GM12892 (cell line): ENCODE data around the gene SNX24.
A peak's percentile ranks its signal among the peaks of the same experiment; 100 is the strongest.

ENCODE experiments used
- DNase-seq: peaks from one replicate; pipeline ENCODE4 v3.0.0; 2011; ENCODE audit not compliant: insufficient read length
- FAIRE-seq: peaks from 2 replicates; lab custom pipeline; 2011; peaks lifted over from hg19 to GRCh38; lab: Jason Lieb, UNC
- POLR2A ChIP-seq: IDR thresholded peaks from 2 replicates; pipeline ENCODE4 v1.6.1; 2011; ENCODE audit warnings: low read depth, low read length, control low read depth
- POLR2AphosphoS5 ChIP-seq: IDR thresholded peaks from 2 replicates; pipeline ENCODE4 v1.6.1; 2011; ENCODE audit warnings: low read depth, low read length, control low read depth
- TAF1 ChIP-seq: IDR thresholded peaks from 2 replicates; pipeline ENCODE4 v1.6.1; 2011; ENCODE audit warnings: low read depth, mild to moderate bottlenecking, control low read depth, low read length, borderline replicate concordance

The SNX24 gene

DNA sequence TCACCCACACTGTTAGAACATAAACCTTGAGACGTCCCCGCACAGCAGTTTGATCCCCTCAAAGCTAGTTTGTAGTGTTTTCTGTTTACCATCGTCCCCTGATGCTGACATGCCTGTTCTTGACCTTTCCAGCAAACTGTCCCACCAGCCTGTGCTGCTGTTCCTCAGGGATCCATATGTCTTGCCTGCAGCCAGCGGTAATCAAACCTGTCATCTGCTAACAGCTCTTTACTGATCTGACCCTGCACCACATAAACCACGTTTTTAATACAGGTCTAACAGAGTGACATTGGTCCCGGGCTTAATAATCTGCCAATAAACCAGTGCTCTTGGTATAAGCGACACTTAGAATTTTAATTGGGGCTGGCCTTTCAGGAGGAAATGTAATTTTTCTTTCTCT is 156.4 kb downstream of the SNX24 start:
- no peak for DNase-seq
- FAIRE-seq: no peak
- TF ChIP-seq POLR2A (no peak), TAF1 (no peak), POLR2AphosphoS5 (no peak)

DNA sequence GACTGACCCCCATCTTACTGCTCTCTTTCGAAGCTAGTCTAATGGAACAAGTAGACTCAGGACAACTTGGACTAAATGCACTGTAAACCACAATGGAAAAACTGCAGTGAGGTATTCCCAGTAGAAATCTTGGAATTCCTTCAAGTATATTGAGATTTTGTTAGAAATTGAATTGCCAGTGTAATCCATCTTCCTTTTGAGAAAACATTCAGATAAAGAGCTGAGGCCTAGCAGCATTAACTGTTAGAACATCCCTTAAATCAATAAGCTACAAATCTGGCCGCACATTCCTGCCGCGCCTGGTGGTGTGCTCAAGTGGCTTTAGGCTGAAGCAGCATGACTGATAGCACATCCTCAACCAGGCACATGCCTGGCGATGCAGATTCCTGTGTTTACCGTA is 161.8 kb downstream of the SNX24 start:
- FAIRE-seq (no peak), DNase-seq (no peak)
- TF ChIP-seq POLR2A (no peak), TAF1 (no peak), POLR2AphosphoS5 (no peak)

DNA sequence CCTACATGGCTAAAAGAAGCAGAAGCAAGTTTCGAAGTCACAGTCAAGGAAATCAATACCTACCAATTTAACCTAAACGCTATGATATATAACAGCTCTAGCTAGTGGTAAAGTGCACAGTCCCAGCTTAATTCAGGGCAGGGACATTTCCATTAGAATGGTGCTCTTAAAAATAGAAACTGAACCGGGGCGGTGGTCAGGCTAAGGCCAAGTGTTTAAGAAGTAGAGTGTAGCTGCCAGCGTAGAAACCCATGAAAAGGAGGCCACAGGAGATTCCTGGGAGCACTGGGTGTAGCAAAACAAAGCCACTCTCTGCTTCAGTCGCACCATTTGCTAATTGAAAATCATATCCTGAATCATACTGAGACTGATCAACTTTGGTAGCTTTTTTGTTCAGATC is 162.3 kb downstream of the SNX24 start:
- FAIRE-seq: no peak
- no peak for DNase-seq
- TF ChIP-seq TAF1 (no peak), POLR2AphosphoS5 (no peak), POLR2A (no peak)

DNA sequence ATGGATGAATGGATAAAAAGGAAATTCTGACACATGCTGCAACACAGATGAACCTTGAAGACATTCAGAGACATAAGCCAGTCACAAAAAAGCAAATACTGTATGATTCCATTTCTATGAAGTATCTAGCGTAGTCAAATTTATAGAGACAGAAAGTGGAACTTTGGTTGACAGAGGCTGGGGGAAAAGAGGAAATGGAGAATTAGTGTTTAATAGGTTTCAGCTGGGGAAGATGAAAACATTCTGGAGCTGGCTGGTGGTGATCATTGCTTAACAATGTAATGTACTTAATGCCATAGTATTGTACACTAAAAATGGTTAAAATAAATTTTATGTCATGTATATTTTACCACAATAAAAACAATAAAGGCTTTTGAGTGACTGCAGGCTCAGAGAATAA is 166.9 kb downstream of the SNX24 start:
- TF ChIP-seq POLR2AphosphoS5: no peak
- no peak for TF ChIP-seq POLR2A
- TF ChIP-seq TAF1: no peak
- FAIRE-seq (no peak), DNase-seq (no peak)

DNA sequence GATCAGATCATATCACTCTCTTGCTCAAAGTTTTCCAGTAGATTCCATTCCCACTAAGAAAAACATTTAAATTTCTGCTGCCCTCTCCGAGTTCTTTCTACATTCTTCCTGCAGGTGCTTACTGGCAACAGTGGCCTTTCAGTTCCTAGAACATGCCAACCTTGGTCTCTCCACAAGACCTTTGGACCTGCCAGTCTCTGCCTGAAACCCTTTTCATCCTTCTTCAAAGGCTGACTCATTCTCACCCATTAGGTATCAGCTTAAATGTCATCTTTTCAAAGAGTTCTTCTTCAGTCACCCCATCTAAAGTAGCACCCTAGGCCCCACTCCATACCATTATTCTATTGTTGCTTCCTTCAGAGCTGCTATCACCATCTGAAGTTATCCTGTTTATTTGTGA is 169.3 kb downstream of the SNX24 start:
- no peak for DNase-seq
- TF ChIP-seq TAF1: no peak
- no peak for TF ChIP-seq POLR2AphosphoS5
- no peak for FAIRE-seq

DNA sequence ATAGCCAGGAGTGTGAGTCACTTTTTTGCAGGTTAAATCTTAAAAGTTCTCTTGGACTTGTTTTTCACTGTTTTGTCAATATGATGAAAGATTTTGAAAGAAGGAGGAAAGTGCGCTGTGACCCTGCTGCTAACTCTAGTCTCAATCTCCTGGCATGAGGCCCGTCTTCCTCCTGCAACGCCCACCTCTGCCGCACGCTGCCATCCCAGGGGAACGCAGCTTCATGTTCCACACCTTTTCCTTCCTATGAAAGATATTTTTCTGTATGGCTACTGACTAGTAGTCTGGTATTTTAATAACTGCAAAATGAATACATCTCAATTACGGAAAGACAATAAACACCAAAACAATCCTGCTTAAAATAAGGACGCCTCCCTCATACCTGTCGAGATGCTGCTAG is 182.8 kb downstream of the SNX24 start:
- TF ChIP-seq POLR2A (no peak), POLR2AphosphoS5 (no peak), TAF1 (no peak)
- no peak for FAIRE-seq
- DNase-seq: no peak

DNA sequence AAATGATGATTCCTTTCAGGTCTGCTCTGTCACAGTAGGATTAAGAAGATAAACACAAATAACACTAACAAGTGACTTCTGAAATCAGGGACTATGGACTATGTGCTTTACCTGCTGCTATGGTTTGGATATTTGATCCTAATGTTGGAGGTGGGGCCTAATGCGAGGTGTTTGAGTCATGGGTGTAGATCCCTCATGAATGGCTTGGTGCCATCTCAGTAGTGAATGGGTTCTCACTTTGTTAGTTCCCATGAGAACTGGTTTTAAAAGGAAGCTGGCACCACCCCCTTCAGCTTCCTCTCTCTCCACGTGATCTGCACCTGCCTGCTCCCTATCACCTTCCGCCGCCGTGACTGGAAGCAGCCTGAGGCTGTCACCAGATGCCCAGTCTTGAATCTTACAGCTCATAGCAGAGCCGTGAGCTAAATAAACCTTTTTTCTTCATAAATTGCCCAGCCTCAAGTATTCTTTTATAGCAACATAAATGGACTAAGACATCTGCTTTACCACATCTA is 187.8 kb downstream of the SNX24 start:
- DNase-seq (no peak), FAIRE-seq (no peak)
- no peak for TF ChIP-seq POLR2A
- TF ChIP-seq TAF1: no peak
- no peak for TF ChIP-seq POLR2AphosphoS5

DNA sequence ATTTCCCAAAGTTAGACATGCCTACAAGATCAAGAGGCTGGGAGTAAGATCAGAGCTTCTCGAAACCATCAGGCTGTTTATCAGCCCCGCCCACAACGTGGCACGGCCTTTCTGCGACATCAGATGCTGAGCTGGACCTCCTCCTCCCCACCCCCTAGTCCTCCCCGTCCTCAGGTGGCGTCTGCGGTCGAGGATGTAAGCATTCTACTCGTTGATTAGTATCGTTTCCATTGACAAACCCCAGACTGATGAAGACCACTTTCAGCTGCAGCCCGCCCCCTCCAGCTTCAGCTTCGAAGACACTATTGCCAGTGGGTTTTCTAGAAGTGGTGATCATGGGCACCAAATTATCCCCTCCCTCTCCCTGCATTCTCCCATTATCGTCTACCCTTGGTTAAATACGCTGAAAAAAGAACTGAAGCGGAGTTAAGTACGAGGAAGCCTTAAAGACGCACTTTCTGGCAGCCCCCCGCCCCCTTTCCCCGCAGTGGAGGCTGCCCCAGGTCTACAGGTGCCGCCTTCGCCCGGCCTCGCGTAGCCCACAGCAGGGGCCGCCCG is 190.0 kb downstream of the SNX24 start:
- TF ChIP-seq POLR2A: no peak
- TF ChIP-seq POLR2AphosphoS5: no peak
- TF ChIP-seq TAF1: no peak
- no peak for FAIRE-seq

DNA sequence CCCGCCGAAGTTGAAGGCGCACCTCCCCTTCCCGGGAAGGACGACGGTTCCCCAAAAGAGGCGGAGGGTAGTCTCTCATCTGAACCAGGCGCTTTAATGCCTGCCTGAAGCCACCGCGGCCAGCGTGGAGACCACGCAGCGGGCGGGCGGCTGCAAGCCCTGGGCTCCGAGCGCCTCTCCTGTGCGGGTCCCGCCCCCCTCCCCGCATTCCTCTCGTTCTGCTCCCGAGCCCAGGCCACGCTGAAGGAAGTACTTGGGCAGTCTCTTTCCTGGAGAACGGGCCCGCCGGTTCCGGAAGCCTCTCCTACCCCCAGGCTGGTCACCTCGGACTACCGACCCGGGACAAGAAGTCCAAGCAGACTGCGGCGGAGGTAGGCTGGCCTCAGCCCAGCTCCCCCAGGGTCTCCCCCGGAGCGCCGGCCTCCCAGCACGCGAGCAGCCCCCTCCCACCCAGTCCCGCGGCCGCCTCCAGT is 190.5 kb downstream of the SNX24 start:
- DNase-seq (peak; percentile 18), FAIRE-seq (no peak)
- no peak for TF ChIP-seq POLR2A
- TF ChIP-seq TAF1: no peak
- no peak for TF ChIP-seq POLR2AphosphoS5

More for the DNA sequence above, 190.0 kb downstream of the SNX24 start:
- DNase-seq: no peak

DNA sequence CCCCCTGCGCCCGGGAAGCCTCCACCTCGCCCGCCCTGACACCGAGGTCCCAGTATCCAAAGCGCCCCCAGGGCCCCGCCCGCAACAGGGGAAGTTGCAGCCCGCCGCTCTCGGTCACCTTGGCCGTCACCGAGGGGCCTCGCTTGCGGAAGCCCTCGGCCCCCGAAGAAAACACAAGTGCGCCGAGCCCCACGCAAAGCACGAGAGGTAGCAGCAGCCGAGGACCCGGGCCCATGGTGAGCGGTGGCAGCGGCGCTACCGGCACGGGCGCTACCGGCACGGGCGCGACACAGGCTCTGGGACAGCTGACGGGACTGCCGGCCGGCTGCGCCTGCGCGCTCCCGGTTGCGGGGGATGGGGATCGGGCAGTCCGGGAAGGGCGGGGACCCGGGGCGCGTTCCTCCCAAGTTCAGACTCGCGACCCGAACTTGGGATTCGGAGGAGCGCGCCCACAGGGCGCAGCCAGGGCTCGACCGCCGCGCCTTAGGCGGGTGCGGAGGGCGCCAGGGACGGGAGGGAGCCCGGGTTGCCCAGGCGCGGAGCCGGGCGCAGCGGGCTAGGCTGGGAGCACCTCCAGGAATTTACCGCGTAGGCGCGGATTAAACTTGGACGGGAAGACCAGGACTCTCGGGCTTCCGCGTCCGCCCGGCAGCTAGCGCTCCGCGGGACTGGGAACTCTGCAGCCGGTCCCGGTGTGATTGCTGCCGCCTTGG is 191.1 kb downstream of the SNX24 start, which contains the start of gene PPIC:
PPIC (minus strand) TSS at position 335 of the 713 bp plus-strand sequence; CDS start at position 235, 100 bp downstream.
- TF ChIP-seq TAF1: no peak
- TF ChIP-seq POLR2AphosphoS5: no peak
- TF ChIP-seq POLR2A: no peak
- peak; percentile 30 for DNase-seq
- no peak for FAIRE-seq

DNA sequence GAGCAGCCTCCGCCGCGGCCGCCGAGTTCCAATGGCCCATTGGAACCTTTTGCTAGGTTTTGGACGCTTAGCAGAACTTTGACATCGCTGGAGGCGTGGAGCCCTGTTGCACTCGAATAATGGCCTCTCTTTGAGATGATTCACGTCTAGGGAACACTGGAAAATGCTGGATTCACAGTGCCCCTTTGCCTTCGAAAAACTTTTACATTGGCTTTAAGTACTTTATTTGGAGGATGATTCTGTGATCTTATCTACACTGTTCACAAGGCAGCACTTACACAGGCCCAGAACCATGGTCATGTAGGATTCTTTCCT is 191.6 kb downstream of the SNX24 start:
- no peak for DNase-seq
- TF ChIP-seq TAF1: no peak
- FAIRE-seq: no peak

DNA sequence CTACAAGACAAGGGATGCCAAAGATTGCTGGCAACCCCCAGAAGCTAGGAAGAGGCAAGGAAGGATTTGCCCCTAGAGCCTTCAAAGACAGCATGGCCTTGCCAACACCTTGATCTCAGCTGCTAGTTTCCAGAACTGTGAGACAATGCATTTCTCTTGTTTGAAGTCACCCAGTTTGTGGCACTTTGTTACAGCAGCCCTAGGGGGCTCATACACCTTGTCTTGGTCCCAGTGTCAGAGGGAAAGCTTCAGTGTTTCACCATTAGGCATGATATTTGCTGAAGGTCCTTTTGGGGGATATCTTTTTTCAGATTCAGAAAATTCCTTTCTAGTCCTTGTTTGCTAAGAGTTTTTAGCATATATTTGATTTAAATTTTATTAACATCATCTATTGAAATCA is 194.3 kb downstream of the SNX24 start:
- DNase-seq (no peak), FAIRE-seq (peak; percentile 44)
- TF ChIP-seq POLR2A (no peak), TAF1 (no peak), POLR2AphosphoS5 (no peak)
